Retinal pigment epithelial cell (primary cell): ENCODE measurements around the gene KANSL1.

Experiments used
- DNase-seq: peaks from one replicate; pipeline ENCODE4 v3.0.0-alpha.2; 2010; ENCODE audit warnings: low read depth
- H3K4me3 ChIP-seq: 2 replicates; pipeline ENCODE4 v1.5.1; 2011; ENCODE audit warnings: mild to moderate bottlenecking, low read length, control low read depth, moderate library complexity
- CTCF ChIP-seq: conservative IDR thresholded peaks from 2 replicates; pipeline ENCODE4 v1.5.1; 2011; ENCODE audit warnings: low read depth, low read length, control low read depth, inconsistent platforms

Gene KANSL1

GRCh38 chr17:46136820-46137219, 56.4 kb downstream of the KANSL1 start:
- DNase-seq = no peak
- no peak overlapping the region for H3K4me3 ChIP-seq
- TF ChIP-seq CTCF = no peak

GRCh38 chr17:46135879-46136563, 57.2 kb downstream of the KANSL1 start:
- no peak overlapping the region for H3K4me3 ChIP-seq
- no peak for TF ChIP-seq CTCF
- DNase-seq = no peak

GRCh38 chr17:46135126-46135812, 58.0 kb downstream of the KANSL1 start:
- no peak for DNase-seq
- TF ChIP-seq CTCF = no peak
- H3K4me3 ChIP-seq = no peak overlapping the region

- H3K4me3 ChIP-seq = no peak overlapping the region
- no peak for DNase-seq
- no peak for TF ChIP-seq CTCF
Observed at GRCh38 chr17:46129302-46129701, 63.9 kb downstream of the KANSL1 start.

GRCh38 chr17:46128453-46128852, 64.8 kb downstream of the KANSL1 start:
- no peak for DNase-seq
- TF ChIP-seq CTCF = no peak
- no peak overlapping the region for H3K4me3 ChIP-seq

GRCh38 chr17:46127524-46127923, 65.7 kb downstream of the KANSL1 start:
- no peak for TF ChIP-seq CTCF
- no peak overlapping the region for H3K4me3 ChIP-seq
- no peak for DNase-seq

- no peak for TF ChIP-seq CTCF
- no peak overlapping the region for H3K4me3 ChIP-seq
- no peak for DNase-seq
Observed at GRCh38 chr17:46126840-46127239, 66.4 kb downstream of the KANSL1 start.
